GM12878 (cell line): Measurements from ENCODE around the gene SCN5A. TPM values are rescaled to one million over a fixed set of nuclear protein-coding genes. Genes with fewer than 3 reads are reported as not detected.

Experiments
- BCL11A ChIP-seq: IDR thresholded peaks from 2 replicates; pipeline ENCODE4 v1.6.1; 2011; ENCODE audit warnings: low read depth, low read length
- LARP7 ChIP-seq: fragments of 450-650 bp; IDR thresholded peaks from 2 replicates; pipeline ENCODE4 v1.6.1; 2017; ENCODE audit warnings: mild to moderate bottlenecking
- MLLT1 ChIP-seq: fragments of 450-650 bp; IDR thresholded peaks from 2 replicates; pipeline ENCODE4 v1.6.1; 2016; ENCODE audit warnings: mild to moderate bottlenecking
- MTA3 ChIP-seq: IDR thresholded peaks from 2 replicates; pipeline ENCODE4 v1.6.1; 2012; ENCODE audit warnings: low read length, inconsistent platforms, borderline replicate concordance
- PBX3 ChIP-seq: IDR thresholded peaks from 2 replicates; pipeline ENCODE4 v1.6.1; 2011; ENCODE audit warnings: mild to moderate bottlenecking, low read depth, low read length, moderate library complexity; ENCODE audit not compliant: insufficient replicate concordance
- TBL1XR1 ChIP-seq: IDR thresholded peaks from 2 replicates; pipeline ENCODE4 v1.6.1; 2012; ENCODE audit warnings: low read depth, low read length, improper control_type of control experiment
- ZNF592 ChIP-seq: fragments of 450-650 bp; IDR thresholded peaks from 2 replicates; pipeline ENCODE4 v1.6.1; 2017; ENCODE audit warnings: mild to moderate bottlenecking, moderate library complexity
- polyA plus RNA-seq, 11 experiments: library from polyadenylated mRNA; depleted of rRNA in 4 of 11; unstranded in 6 of 11; stranded (reverse) in 5 of 11; fragments of >200 nt; fragmentation: Nextera tagmentation in 4 of 11; fragmentation: Illumina TruSeq in 1 of 11; extraction: Ambion mirVana in 4 of 11; extraction: Trizol in 1 of 11; gene quantifications; 1 replicate in 1 of 11; 2 replicates in 10 of 11; pipeline versions ENCODE4 v1.2.1 to v1.2.3, GENCODE V29; 2011 to 2016; ENCODE audit warnings: inconsistent platforms in 2 of 11, missing spikeins in 2 of 11, low read depth in 1 of 11
- total RNA-seq, 4 experiments: library from RNA; depleted of rRNA in 3 of 4; stranded (reverse); fragments of >200 nt in 3 of 4; fragmentation: Illumina TruSeq in 1 of 4; extraction: Trizol in 1 of 4; gene quantifications; 2 replicates each; pipeline versions ENCODE4 v1.2.1 to v1.2.3, GENCODE V29; 2013 to 2021

SCN5A gene
- total and polyA plus RNA-seq, 10 of the 15 experiments (the other 5 are each of a cell fraction or from before 2014, with no cell fraction given) = not detected

GRCh38 chr3:38645601-38646000 lies 3.9 kb downstream of the SCN5A start (continued):
- no peak for TF ChIP-seq MLLT1
- TF ChIP-seq PBX3 = no peak
- TF ChIP-seq LARP7 = no peak
- no peak for TF ChIP-seq TBL1XR1
- TF ChIP-seq MTA3 = no peak
- no peak for TF ChIP-seq BCL11A
- no peak for TF ChIP-seq ZNF592
